ENCODE data around the gene NFATC2.

Gene NFATC2

GRCh38 chr20:51506527-51507215 lies 35.8 kb downstream of the NFATC2 start:
- Histone ChIP-seq H3K27ac (ENCODE audit: low read depth, low read length, severe bottlenecking) (no peak overlapping the region), H3K36me3 (ENCODE audit: control insufficient read depth, insufficient read depth, low read length) (no peaks in the 10 kb centered on the region), H3K4me3 (ENCODE audit: extremely low read depth, insufficient read depth, low read length, poor library complexity, severe bottlenecking) (no peak overlapping the region), H3K4me1 (ENCODE audit: control insufficient read depth, insufficient read depth, low read length, poor library complexity, severe bottlenecking) (peaks cover 4% of the 10 kb centered on the region), H3K9me3 (ENCODE audit: control insufficient read depth, low read length) (no peaks in the 10 kb centered on the region)
- WGBS, 2 experiments (ENCODE audit: insufficient coverage in 2 of 2): 94 to 97% methylated on average over 14 to 15 of the region's 18 CpGs

- Histone ChIP-seq H3K9me3 (ENCODE audit: control insufficient read depth, low read length) (no peaks in the 10 kb centered on the region), H3K4me1 (ENCODE audit: control insufficient read depth, insufficient read depth, low read length, poor library complexity, severe bottlenecking) (peaks cover 5% of the 10 kb centered on the region), H3K36me3 (ENCODE audit: control insufficient read depth, insufficient read depth, low read length) (no peaks in the 10 kb centered on the region), H3K27ac (ENCODE audit: low read depth, low read length, severe bottlenecking) (no peak overlapping the region), H3K4me3 (ENCODE audit: extremely low read depth, insufficient read depth, low read length, poor library complexity, severe bottlenecking) (no peak overlapping the region)
- WGBS, 2 experiments (ENCODE audit: insufficient coverage in 2 of 2): 96 to 97% methylated on average over 10 to 12 of the region's 12 CpGs
Observed at GRCh38 chr20:51505566-51505965, 37.0 kb downstream of the NFATC2 start.

- H3K4me1 ChIP-seq (ENCODE audit: control insufficient read depth, insufficient read depth, low read length, poor library complexity, severe bottlenecking): peaks cover 5% of the 10 kb centered on the region
- H3K4me3 ChIP-seq (ENCODE audit: extremely low read depth, insufficient read depth, low read length, poor library complexity, severe bottlenecking): no peak overlapping the region
- H3K9me3 ChIP-seq (ENCODE audit: control insufficient read depth, low read length): no peaks in the 10 kb centered on the region
- 70 to 96% methylated on average over 3 to 4 of the region's 4 CpGs for WGBS, 2 experiments (ENCODE audit: insufficient coverage in 2 of 2)
- no peak overlapping the region for H3K27ac ChIP-seq (ENCODE audit: low read depth, low read length, severe bottlenecking)
- no peaks in the 10 kb centered on the region for H3K36me3 ChIP-seq (ENCODE audit: control insufficient read depth, insufficient read depth, low read length)
Observed at GRCh38 chr20:51503376-51503775, 39.1 kb downstream of the NFATC2 start.

DNA sequence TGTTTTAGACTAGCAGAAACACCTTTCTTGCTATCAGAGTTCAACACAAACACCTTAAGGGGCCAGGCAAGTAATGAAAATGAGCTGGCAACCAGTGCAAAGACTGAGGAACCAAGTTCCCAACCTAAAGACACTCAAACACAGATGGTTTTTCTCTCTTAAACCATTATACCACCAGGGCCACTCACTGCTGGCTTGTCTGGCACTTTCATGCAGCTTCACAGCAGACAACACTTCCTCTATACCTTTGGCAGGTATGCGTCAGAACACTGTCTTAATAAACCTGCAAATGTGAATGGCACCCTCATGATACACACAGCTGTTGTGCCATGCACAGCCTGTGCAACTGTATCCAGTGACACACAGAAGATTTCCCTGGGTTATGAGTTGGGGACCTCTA lies 41.6 kb downstream of the NFATC2 start:
- Histone ChIP-seq H3K9me3 (ENCODE audit: control insufficient read depth, low read length) (no peaks in the 10 kb centered on the region), H3K4me3 (ENCODE audit: extremely low read depth, insufficient read depth, low read length, poor library complexity, severe bottlenecking) (no peak overlapping the region), H3K27ac (ENCODE audit: low read depth, low read length, severe bottlenecking) (no peak overlapping the region), H3K36me3 (ENCODE audit: control insufficient read depth, insufficient read depth, low read length) (no peaks in the 10 kb centered on the region), H3K4me1 (ENCODE audit: control insufficient read depth, insufficient read depth, low read length, poor library complexity, severe bottlenecking) (peaks cover 17% of the 10 kb centered on the region)
- WGBS, 2 experiments (ENCODE audit: insufficient coverage in 2 of 2): 90 to 100% methylated on average over 1 of the region's 1 CpG

DNA sequence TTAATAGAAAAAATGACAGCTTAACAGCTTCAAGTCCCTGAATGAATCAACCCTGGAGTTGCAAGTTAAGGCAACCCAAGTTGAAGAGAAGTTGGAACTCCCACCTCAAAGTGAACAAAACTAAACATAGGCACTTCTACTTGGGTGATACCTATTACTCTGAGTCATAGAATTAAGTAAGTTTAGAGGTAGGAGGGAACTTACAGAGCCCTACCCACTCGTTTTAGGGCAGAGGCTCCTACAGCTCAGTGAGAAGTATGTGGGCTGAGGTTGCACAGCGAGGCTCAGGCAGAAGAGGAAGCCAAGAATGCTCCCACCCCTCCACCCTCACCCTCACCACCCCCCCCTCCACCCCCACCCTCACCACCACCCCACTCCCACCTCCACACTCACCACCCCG lies 42.2 kb downstream of the NFATC2 start:
- Histone ChIP-seq H3K4me3 (ENCODE audit: extremely low read depth, insufficient read depth, low read length, poor library complexity, severe bottlenecking) (no peak overlapping the region), H3K4me1 (ENCODE audit: control insufficient read depth, insufficient read depth, low read length, poor library complexity, severe bottlenecking) (peaks cover 17% of the 10 kb centered on the region), H3K27ac (ENCODE audit: low read depth, low read length, severe bottlenecking) (no peak overlapping the region), H3K36me3 (ENCODE audit: control insufficient read depth, insufficient read depth, low read length) (no peaks in the 10 kb centered on the region), H3K9me3 (ENCODE audit: control insufficient read depth, low read length) (no peaks in the 10 kb centered on the region)
- WGBS, 2 experiments (ENCODE audit: insufficient coverage in 2 of 2): no CpG with 5 or more reads among the region's 3 CpGs

DNA sequence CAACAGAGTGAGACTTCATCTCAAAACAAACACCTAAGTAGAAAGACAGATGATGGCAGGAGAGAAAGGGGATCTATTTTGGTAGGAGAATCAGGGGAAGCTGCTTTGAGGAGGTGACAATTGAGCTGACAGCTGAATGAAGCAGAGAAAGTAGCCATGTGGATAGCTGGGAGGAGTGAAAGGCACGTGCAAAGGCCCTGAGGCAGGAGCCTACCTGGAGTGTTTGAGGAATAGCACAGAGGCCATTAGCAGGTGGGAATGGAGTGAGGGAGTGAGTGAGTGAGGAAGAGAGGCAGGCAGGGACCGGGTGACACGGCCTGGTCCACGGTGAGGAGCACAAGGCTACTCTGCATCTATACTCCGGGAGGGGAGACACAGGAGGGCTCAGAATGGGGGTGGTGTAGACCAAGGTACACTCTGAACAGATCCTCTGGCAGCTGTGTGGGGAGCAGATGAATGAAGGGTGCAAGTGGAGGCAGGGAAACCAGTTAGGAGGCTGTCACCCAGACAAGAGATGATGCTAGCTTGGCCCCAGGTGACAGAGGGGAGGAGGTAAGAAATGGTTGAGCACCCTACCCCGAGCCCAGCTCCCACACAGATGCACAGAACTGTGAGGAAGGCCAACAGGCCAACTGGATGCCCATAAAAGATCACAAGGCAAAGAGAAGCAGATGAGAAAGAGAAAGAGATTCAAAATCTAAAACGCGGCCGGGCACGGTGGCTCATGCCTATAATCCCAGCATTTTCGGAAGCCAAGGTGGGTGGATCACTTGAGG lies 43.6 kb downstream of the NFATC2 start:
- Histone ChIP-seq H3K4me1 (ENCODE audit: control insufficient read depth, insufficient read depth, low read length, poor library complexity, severe bottlenecking) (peaks cover 17% of the 10 kb centered on the region), H3K4me3 (ENCODE audit: extremely low read depth, insufficient read depth, low read length, poor library complexity, severe bottlenecking) (no peak overlapping the region), H3K9me3 (ENCODE audit: control insufficient read depth, low read length) (no peaks in the 10 kb centered on the region), H3K27ac (ENCODE audit: low read depth, low read length, severe bottlenecking) (no peak overlapping the region), H3K36me3 (ENCODE audit: control insufficient read depth, insufficient read depth, low read length) (no peaks in the 10 kb centered on the region)
- 88 to 99% methylated on average over 10 to 11 of the region's 11 CpGs for WGBS, 2 experiments (ENCODE audit: insufficient coverage in 2 of 2)

GRCh38 chr20:51497542-51498467 lies 44.7 kb downstream of the NFATC2 start:
- H3K4me1 ChIP-seq (ENCODE audit: control insufficient read depth, insufficient read depth, low read length, poor library complexity, severe bottlenecking): peaks cover 17% of the 10 kb centered on the region
- peak overlapping the region; percentile 66 for H3K27ac ChIP-seq (ENCODE audit: low read depth, low read length, severe bottlenecking)
- H3K4me3 ChIP-seq (ENCODE audit: extremely low read depth, insufficient read depth, low read length, poor library complexity, severe bottlenecking): no peak overlapping the region
- no peaks in the 10 kb centered on the region for H3K36me3 ChIP-seq (ENCODE audit: control insufficient read depth, insufficient read depth, low read length)
- WGBS, 2 experiments (ENCODE audit: insufficient coverage in 2 of 2): 83 to 84% methylated on average over 10 to 11 of the region's 21 CpGs
- no peaks in the 10 kb centered on the region for H3K9me3 ChIP-seq (ENCODE audit: control insufficient read depth, low read length)

DNA sequence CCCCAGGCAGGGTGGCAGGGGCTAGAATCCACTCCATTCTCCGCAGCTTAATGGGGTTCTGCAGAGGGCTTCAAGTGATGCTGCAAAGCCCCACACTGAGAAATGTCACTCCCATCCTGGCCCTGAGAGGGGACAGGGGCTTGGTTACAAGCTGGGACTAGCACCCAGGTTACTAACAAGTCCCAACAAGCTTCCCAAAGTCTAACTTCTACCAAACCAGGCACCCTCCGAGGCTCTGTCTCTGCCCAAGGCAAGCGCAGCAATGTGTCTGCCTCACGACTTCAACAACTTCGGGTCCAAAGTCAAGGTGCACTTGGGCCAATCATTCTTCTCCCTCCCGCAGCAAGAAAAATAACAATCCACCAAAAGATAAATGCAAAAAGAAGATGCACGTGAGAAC lies 45.6 kb downstream of the NFATC2 start:
- H3K4me3 ChIP-seq (ENCODE audit: extremely low read depth, insufficient read depth, low read length, poor library complexity, severe bottlenecking): no peak overlapping the region
- H3K9me3 ChIP-seq (ENCODE audit: control insufficient read depth, low read length): no peaks in the 10 kb centered on the region
- no peak overlapping the region for H3K27ac ChIP-seq (ENCODE audit: low read depth, low read length, severe bottlenecking)
- peaks cover 18% of the 10 kb centered on the region for H3K4me1 ChIP-seq (ENCODE audit: control insufficient read depth, insufficient read depth, low read length, poor library complexity, severe bottlenecking)
- 90 to 99% methylated on average over 4 to 7 of the region's 7 CpGs for WGBS, 2 experiments (ENCODE audit: insufficient coverage in 2 of 2)
- no peaks in the 10 kb centered on the region for H3K36me3 ChIP-seq (ENCODE audit: control insufficient read depth, insufficient read depth, low read length)

DNA sequence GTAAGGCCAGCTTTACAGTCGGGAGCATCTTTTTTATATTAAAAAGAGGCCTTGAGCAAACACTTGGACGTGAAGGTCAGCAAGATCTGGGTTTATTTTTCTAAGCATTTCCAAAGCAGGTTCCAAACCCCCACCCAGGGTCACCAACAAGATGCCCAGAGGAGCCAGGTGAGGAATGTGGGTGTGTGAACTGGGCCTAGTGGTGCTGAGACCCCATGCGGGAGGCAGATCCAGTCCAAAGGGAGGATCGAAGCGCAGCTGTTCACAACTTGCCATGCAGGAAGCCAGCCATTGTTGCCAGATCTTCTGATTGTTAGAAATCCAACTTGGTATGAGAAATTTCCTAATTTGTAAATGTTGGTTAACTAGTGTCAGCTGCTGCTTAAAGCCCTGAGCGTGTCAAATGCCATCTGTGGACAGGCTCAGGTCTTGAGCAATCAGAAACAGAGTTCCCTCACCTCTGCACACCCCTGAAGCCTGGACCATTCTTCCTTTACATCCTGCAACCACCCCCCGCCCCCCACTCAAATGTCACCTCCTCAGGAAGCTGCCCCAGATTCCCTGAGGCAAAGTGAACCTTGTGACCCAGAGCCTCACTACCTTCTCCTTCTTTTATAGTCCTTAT lies 46.5 kb downstream of the NFATC2 start:
- Histone ChIP-seq H3K4me3 (ENCODE audit: extremely low read depth, insufficient read depth, low read length, poor library complexity, severe bottlenecking) (no peak overlapping the region), H3K36me3 (ENCODE audit: control insufficient read depth, insufficient read depth, low read length) (no peaks in the 10 kb centered on the region), H3K9me3 (ENCODE audit: control insufficient read depth, low read length) (no peaks in the 10 kb centered on the region), H3K27ac (ENCODE audit: low read depth, low read length, severe bottlenecking) (no peak overlapping the region), H3K4me1 (ENCODE audit: control insufficient read depth, insufficient read depth, low read length, poor library complexity, severe bottlenecking) (peaks cover 18% of the 10 kb centered on the region)
- WGBS, 2 experiments (ENCODE audit: insufficient coverage in 2 of 2): 91 to 99% methylated on average over 6 of the region's 7 CpGs

- Histone ChIP-seq H3K36me3 (ENCODE audit: control insufficient read depth, insufficient read depth, low read length) (no peaks in the 10 kb centered on the region), H3K4me3 (ENCODE audit: extremely low read depth, insufficient read depth, low read length, poor library complexity, severe bottlenecking) (no peak overlapping the region), H3K9me3 (ENCODE audit: control insufficient read depth, low read length) (no peaks in the 10 kb centered on the region), H3K4me1 (ENCODE audit: control insufficient read depth, insufficient read depth, low read length, poor library complexity, severe bottlenecking) (peaks cover 18% of the 10 kb centered on the region), H3K27ac (ENCODE audit: low read depth, low read length, severe bottlenecking) (no peak overlapping the region)
- 87 to 96% methylated on average over 3 of the region's 4 CpGs for WGBS, 2 experiments (ENCODE audit: insufficient coverage in 2 of 2)
Observed at GRCh38 chr20:51495291-51495690, 47.2 kb downstream of the NFATC2 start.
